GM10266 (cell line): ENCODE measurements around the gene LHX1.

Experiments
- DNase-seq: peaks from one replicate; pipeline ENCODE4 v3.0.0; 2012; ENCODE audit errors: extremely low spot score
- CTCF ChIP-seq: IDR thresholded peaks from 2 replicates; pipeline ENCODE4 v1.5.1; 2012; ENCODE audit warnings: mild to moderate bottlenecking, low read depth; ENCODE audit not compliant: control insufficient read depth, insufficient read depth; ENCODE audit errors: missing control alignments

The LHX1 gene

DNA sequence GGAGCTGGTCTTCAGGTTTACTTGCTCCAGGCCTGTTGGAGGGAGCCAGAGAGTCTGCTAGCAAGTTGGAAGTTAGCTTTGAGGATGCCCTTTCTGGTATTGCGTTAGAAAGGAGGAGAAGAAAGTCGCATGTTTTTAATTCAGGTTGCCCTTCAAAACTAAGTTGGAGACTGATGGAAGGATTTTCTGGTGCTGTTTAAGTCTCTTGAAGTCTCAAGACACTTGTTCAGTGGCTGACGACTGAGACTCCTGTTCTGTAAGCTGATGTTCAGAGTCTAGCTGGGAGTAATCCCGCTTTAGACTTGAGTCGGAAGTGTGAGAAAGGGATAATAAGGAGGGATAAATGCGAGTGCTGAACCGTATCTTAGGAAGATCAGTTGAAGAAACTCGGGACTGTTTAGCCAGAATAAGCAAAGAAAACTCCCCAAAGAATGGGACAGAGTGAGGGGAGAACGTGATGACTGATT, 12.2 kb downstream of the LHX1 start:
- no peak for TF ChIP-seq CTCF
- DNase-seq: no peak

- no peak for TF ChIP-seq CTCF
- DNase-seq: no peak
Observed at GRCh38 chr17:36950027-36950426, 12.8 kb downstream of the LHX1 start.

GRCh38 chr17:36951084-36951789, 14.0 kb downstream of the LHX1 start:
- TF ChIP-seq CTCF: no peak
- no peak for DNase-seq

DNA sequence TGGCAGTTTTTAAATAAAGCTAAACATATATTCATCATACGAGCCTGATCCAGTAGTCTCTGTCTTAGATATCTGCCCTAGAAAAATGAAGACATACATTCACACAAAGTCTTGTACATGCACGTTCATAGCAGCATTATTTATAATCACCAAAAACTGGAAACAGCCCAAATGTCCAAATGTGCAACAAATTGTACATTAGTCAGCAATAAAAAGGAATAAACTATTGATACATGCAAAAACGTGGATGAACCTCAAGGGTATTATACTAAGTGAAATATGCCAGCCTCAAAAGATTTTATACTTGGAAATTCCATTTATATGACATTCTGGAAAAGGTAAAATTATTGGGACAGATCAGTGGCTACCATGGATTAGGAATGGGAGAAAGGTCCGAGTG, 34.2 kb downstream of the LHX1 start:
- no peak for DNase-seq
- no peak for TF ChIP-seq CTCF

- no peak for DNase-seq
- TF ChIP-seq CTCF: no peak
Observed at GRCh38 chr17:36972186-36972700, 35.0 kb downstream of the LHX1 start.

- no peak for DNase-seq
- no peak for TF ChIP-seq CTCF
Observed at GRCh38 chr17:36972905-36973304, 35.6 kb downstream of the LHX1 start.

GRCh38 chr17:36975922-36976515, 38.7 kb downstream of the LHX1 start:
- no peak for DNase-seq
- no peak for TF ChIP-seq CTCF
